OCI-LY1 (cell line): Measurements from ENCODE around the gene ARHGAP32.

ENCODE experiments used
- H2AFZ ChIP-seq: fragments of 200-600 bp; sonication (generic), shearing (Covaris generic); 2 replicates; pipeline ENCODE4 v1.6.0; 2014; ENCODE audit warnings: antibody characterized with exemption, mild to moderate bottlenecking, low read length
- H3F3A ChIP-seq: fragments of 200-600 bp; sonication (generic), shearing (Covaris generic); 2 replicates; pipeline ENCODE4 v1.6.0; 2014; ENCODE audit warnings: mild to moderate bottlenecking, antibody characterized with exemption, low read length, moderate library complexity; ENCODE audit not compliant: insufficient read depth
- H3K27ac ChIP-seq: fragments of 200-600 bp; sonication (generic); 2 replicates; pipeline ENCODE4 v1.5.1; 2014; ENCODE audit warnings: low read length, mixed run types, mild to moderate bottlenecking, low read depth; ENCODE audit not compliant: poor library complexity, severe bottlenecking
- H3K27me3 ChIP-seq: fragments of 200-600 bp; sonication (generic); 2 replicates; pipeline ENCODE4 v1.6.0; 2014; ENCODE audit warnings: antibody characterized with exemption, mild to moderate bottlenecking, low read length, moderate library complexity; ENCODE audit not compliant: insufficient read depth
- H3K36me3 ChIP-seq: fragments of 200-600 bp; sonication (generic); 2 replicates; pipeline ENCODE4 v1.6.1; 2014; ENCODE audit warnings: mild to moderate bottlenecking, antibody characterized with exemption, low read length, moderate library complexity, mixed read lengths; ENCODE audit not compliant: insufficient read depth
- H3K4me1 ChIP-seq: fragments of 200-600 bp; sonication (generic); 2 replicates; pipeline ENCODE4 v1.5.1; 2014; ENCODE audit warnings: mild to moderate bottlenecking, low read length, moderate library complexity; ENCODE audit not compliant: insufficient read depth, severe bottlenecking
- H3K4me2 ChIP-seq: fragments of 200-600 bp; sonication (generic), shearing (Covaris generic); 2 replicates; pipeline ENCODE4 v1.6.1; 2014; ENCODE audit warnings: low read length
- H3K4me3 ChIP-seq: fragments of 200-600 bp; sonication (generic); 2 replicates; pipeline ENCODE4 v1.5.1; 2014; ENCODE audit warnings: low read length, low read depth, mild to moderate bottlenecking, mixed read lengths; ENCODE audit not compliant: poor library complexity, severe bottlenecking
- H3K79me2 ChIP-seq: fragments of 200-600 bp; shearing (Covaris generic); 2 replicates; pipeline ENCODE4 v1.6.1; 2016; ENCODE audit warnings: mixed run types, low read length, mixed read lengths; ENCODE audit not compliant: insufficient read depth
- H3K9ac ChIP-seq: fragments of 200-600 bp; sonication (generic), shearing (Covaris generic); 2 replicates; pipeline ENCODE4 v1.6.1; 2014; ENCODE audit warnings: mild to moderate bottlenecking, low read length, mixed read lengths
- H3K9me2 ChIP-seq: fragments of 200-600 bp; sonication (generic), shearing (Covaris generic); 2 replicates; pipeline ENCODE4 v1.6.1; 2014; ENCODE audit warnings: low read depth, mild to moderate bottlenecking, low read length, mixed read lengths
- H3K9me3 ChIP-seq: fragments of 200-600 bp; shearing (Covaris generic); 2 replicates; pipeline ENCODE4 v1.6.1; 2014; ENCODE audit warnings: low read length, mixed read lengths
- H4K20me1 ChIP-seq: fragments of 200-600 bp; sonication (generic), shearing (Covaris generic); 2 replicates; pipeline ENCODE4 v1.6.0; 2016; ENCODE audit warnings: mild to moderate bottlenecking, low read length; ENCODE audit not compliant: insufficient read depth
- CTCF ChIP-seq: fragments of 200-600 bp; sonication (generic), shearing (Covaris generic); IDR thresholded peaks from 2 replicates; pipeline ENCODE4 v1.5.1; 2017; ENCODE audit warnings: mild to moderate bottlenecking, antibody characterized with exemption, low read length, moderate library complexity, mixed read lengths
- EZH2 ChIP-seq: fragments of 200-600 bp; sonication (generic), shearing (Covaris generic); IDR thresholded peaks from 2 replicates; pipeline ENCODE4 v1.8.0; 2017; ENCODE audit warnings: borderline replicate concordance, mixed run types, mild to moderate bottlenecking, antibody characterized with exemption, low read length, moderate library complexity, mixed read lengths

The ARHGAP32 gene

GRCh38 chr11:128970598-128971190, 221.4 kb downstream of the ARHGAP32 start:
- H3K4me2 ChIP-seq: no peak overlapping the region
- no peak overlapping the region for H3K4me3 ChIP-seq
- H3F3A ChIP-seq: no peaks in the 10 kb centered on the region
- TF ChIP-seq CTCF (no peak), EZH2 (no peak)
- H3K9me2 ChIP-seq: no peaks in the 10 kb centered on the region
- no peaks in the 10 kb centered on the region for H3K79me2 ChIP-seq
- no peaks in the 10 kb centered on the region for H3K36me3 ChIP-seq
- no peak overlapping the region for H2AFZ ChIP-seq
- H3K4me1 ChIP-seq: no peaks in the 10 kb centered on the region
- no peaks in the 10 kb centered on the region for H3K27me3 ChIP-seq
- no peaks in the 10 kb centered on the region for H3K9me3 ChIP-seq
- H4K20me1 ChIP-seq: no peaks in the 10 kb centered on the region
- H3K27ac ChIP-seq: no peak overlapping the region
- no peak overlapping the region for H3K9ac ChIP-seq

- no peaks in the 10 kb centered on the region for H3K27me3 ChIP-seq
- no peak overlapping the region for H2AFZ ChIP-seq
- no peaks in the 10 kb centered on the region for H3K4me1 ChIP-seq
- H4K20me1 ChIP-seq: no peaks in the 10 kb centered on the region
- no peaks in the 10 kb centered on the region for H3K79me2 ChIP-seq
- H3K4me2 ChIP-seq: no peak overlapping the region
- H3K9me3 ChIP-seq: no peaks in the 10 kb centered on the region
- H3K27ac ChIP-seq: no peak overlapping the region
- H3K36me3 ChIP-seq: no peaks in the 10 kb centered on the region
- H3K9ac ChIP-seq: no peak overlapping the region
- H3F3A ChIP-seq: no peaks in the 10 kb centered on the region
- H3K9me2 ChIP-seq: no peaks in the 10 kb centered on the region
- TF ChIP-seq EZH2 (no peak), CTCF (no peak)
- no peak overlapping the region for H3K4me3 ChIP-seq
Measured at GRCh38 chr11:128968916-128969315, 223.2 kb downstream of the ARHGAP32 start.

GRCh38 chr11:128967578-128967977, 224.5 kb downstream of the ARHGAP32 start:
- no peaks in the 10 kb centered on the region for H4K20me1 ChIP-seq
- H2AFZ ChIP-seq: no peak overlapping the region
- no peaks in the 10 kb centered on the region for H3K4me1 ChIP-seq
- no peak overlapping the region for H3K27ac ChIP-seq
- no peaks in the 10 kb centered on the region for H3K36me3 ChIP-seq
- H3K9me3 ChIP-seq: no peaks in the 10 kb centered on the region
- H3K79me2 ChIP-seq: no peaks in the 10 kb centered on the region
- TF ChIP-seq CTCF (no peak), EZH2 (no peak)
- no peak overlapping the region for H3K4me2 ChIP-seq
- no peaks in the 10 kb centered on the region for H3F3A ChIP-seq
- no peak overlapping the region for H3K9ac ChIP-seq
- H3K27me3 ChIP-seq: no peaks in the 10 kb centered on the region
- no peak overlapping the region for H3K4me3 ChIP-seq
- H3K9me2 ChIP-seq: no peaks in the 10 kb centered on the region
